DOHH2 (cell line): ENCODE data around the gene CAMTA1.

Experiments
- H3F3A ChIP-seq: fragments of 200-600 bp; sonication (generic), shearing (Covaris generic); 2 replicates; pipeline ENCODE4 v1.6.0; 2016; ENCODE audit warnings: antibody characterized with exemption, mild to moderate bottlenecking; ENCODE audit not compliant: control insufficient read depth, insufficient read depth
- H3K27ac ChIP-seq: fragments of 200-600 bp; sonication (generic); 2 replicates; pipeline ENCODE4 v1.5.1; 2014; ENCODE audit warnings: low read depth, mild to moderate bottlenecking, low read length, moderate library complexity
- H3K27me3 ChIP-seq: fragments of 200-600 bp; sonication (generic); 2 replicates; pipeline ENCODE4 v1.6.1; 2014; ENCODE audit warnings: mild to moderate bottlenecking, low read length, mixed read lengths; ENCODE audit not compliant: control insufficient read depth
- H3K36me3 ChIP-seq: fragments of 200-600 bp; sonication (generic); 2 replicates; pipeline ENCODE4 v1.6.1; 2014; ENCODE audit warnings: mild to moderate bottlenecking, low read length, moderate library complexity, mixed read lengths; ENCODE audit not compliant: control insufficient read depth
- H3K4me1 ChIP-seq: fragments of 200-600 bp; sonication (generic); 2 replicates; pipeline ENCODE4 v1.6.1; 2014; ENCODE audit warnings: mild to moderate bottlenecking, low read length, mixed read lengths; ENCODE audit not compliant: control insufficient read depth
- H3K4me2 ChIP-seq: fragments of 200-600 bp; sonication (generic); 2 replicates; pipeline ENCODE4 v1.6.0; 2014; ENCODE audit warnings: mild to moderate bottlenecking, low read length, moderate library complexity
- H3K4me3 ChIP-seq: fragments of 200-600 bp; sonication (generic); 2 replicates; pipeline ENCODE4 v1.5.1; 2014; ENCODE audit warnings: mild to moderate bottlenecking, low read length, mixed read lengths
- H3K79me2 ChIP-seq: fragments of 200-600 bp; sonication (generic); 2 replicates; pipeline ENCODE4 v1.6.1; 2014; ENCODE audit warnings: mild to moderate bottlenecking, low read length, mixed read lengths; ENCODE audit not compliant: control insufficient read depth
- H3K9me2 ChIP-seq: fragments of 200-600 bp; sonication (generic); replicated peaks from 2 replicates; pipeline ENCODE4 v1.6.1; 2014; ENCODE audit warnings: mild to moderate bottlenecking, low read length, mixed read lengths; ENCODE audit not compliant: control insufficient read depth
- H3K9me3 ChIP-seq: fragments of 200-600 bp; sonication (generic); 2 replicates; pipeline ENCODE4 v1.6.1; 2014; ENCODE audit warnings: antibody characterized with exemption, low read length, mixed read lengths; ENCODE audit not compliant: control insufficient read depth, insufficient read depth
- H4K20me1 ChIP-seq: fragments of 200-600 bp; sonication (generic); 2 replicates; pipeline ENCODE4 v1.6.0; 2014; ENCODE audit warnings: low read depth, mild to moderate bottlenecking, antibody characterized with exemption, low read length, moderate library complexity; ENCODE audit not compliant: control insufficient read depth, insufficient read depth
- EZH2phosphoT487 ChIP-seq: fragments of 200-600 bp; sonication (generic); IDR thresholded peaks from 2 replicates; pipeline ENCODE4 v1.6.1; 2017; ENCODE audit warnings: borderline replicate concordance, mild to moderate bottlenecking, antibody characterized with exemption, low read length, moderate library complexity, mixed read lengths
- TF ChIP-seq, protein P1 (sequence below): fragments of 200-600 bp; sonication (generic); IDR thresholded peaks from one replicate; pipeline ENCODE4 v1.5.1; 2014; ENCODE audit warnings: antibody characterized with exemption, mild to moderate bottlenecking, low read depth, low read length; ENCODE audit not compliant: poor library complexity, severe bottlenecking

CAMTA1 gene

DNA sequence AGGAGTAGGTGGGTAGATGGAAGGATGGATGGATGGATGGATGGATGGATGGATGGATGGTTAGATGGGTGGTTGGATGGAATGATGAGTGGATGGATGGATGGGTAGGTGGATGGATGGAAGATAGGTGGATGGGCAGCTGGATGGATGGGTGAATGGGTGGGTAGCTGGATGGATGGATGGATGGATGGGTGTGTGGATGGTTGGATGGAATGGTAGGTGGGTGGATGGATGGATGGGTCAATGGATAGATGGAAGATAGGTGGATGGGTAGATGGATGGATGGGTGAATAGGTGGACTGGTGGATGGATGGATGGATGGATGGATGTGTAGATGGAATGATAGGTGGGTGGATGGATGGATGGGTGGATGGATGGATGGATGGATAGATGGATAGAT, 821.8 kb downstream of the CAMTA1 start:
- no peaks in the 10 kb centered on the region for H3F3A ChIP-seq
- no peak overlapping the region for H3K4me2 ChIP-seq
- no peak for TF ChIP-seq EZH2phosphoT487
- TF ChIP-seq, protein P1, sequence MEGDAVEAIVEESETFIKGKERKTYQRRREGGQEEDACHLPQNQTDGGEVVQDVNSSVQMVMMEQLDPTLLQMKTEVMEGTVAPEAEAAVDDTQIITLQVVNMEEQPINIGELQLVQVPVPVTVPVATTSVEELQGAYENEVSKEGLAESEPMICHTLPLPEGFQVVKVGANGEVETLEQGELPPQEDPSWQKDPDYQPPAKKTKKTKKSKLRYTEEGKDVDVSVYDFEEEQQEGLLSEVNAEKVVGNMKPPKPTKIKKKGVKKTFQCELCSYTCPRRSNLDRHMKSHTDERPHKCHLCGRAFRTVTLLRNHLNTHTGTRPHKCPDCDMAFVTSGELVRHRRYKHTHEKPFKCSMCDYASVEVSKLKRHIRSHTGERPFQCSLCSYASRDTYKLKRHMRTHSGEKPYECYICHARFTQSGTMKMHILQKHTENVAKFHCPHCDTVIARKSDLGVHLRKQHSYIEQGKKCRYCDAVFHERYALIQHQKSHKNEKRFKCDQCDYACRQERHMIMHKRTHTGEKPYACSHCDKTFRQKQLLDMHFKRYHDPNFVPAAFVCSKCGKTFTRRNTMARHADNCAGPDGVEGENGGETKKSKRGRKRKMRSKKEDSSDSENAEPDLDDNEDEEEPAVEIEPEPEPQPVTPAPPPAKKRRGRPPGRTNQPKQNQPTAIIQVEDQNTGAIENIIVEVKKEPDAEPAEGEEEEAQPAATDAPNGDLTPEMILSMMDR = no peak
- no peaks in the 10 kb centered on the region for H3K36me3 ChIP-seq
- no peaks in the 10 kb centered on the region for H3K4me1 ChIP-seq
- H3K27me3 ChIP-seq = no peaks in the 10 kb centered on the region
- H3K79me2 ChIP-seq = no peaks in the 10 kb centered on the region
- no peak overlapping the region for H3K4me3 ChIP-seq
- no peaks in the 10 kb centered on the region for H4K20me1 ChIP-seq
- H3K9me3 ChIP-seq = no peaks in the 10 kb centered on the region
- H3K9me2 ChIP-seq = no peaks in the 10 kb centered on the region
- H3K27ac ChIP-seq = no peak overlapping the region

DNA sequence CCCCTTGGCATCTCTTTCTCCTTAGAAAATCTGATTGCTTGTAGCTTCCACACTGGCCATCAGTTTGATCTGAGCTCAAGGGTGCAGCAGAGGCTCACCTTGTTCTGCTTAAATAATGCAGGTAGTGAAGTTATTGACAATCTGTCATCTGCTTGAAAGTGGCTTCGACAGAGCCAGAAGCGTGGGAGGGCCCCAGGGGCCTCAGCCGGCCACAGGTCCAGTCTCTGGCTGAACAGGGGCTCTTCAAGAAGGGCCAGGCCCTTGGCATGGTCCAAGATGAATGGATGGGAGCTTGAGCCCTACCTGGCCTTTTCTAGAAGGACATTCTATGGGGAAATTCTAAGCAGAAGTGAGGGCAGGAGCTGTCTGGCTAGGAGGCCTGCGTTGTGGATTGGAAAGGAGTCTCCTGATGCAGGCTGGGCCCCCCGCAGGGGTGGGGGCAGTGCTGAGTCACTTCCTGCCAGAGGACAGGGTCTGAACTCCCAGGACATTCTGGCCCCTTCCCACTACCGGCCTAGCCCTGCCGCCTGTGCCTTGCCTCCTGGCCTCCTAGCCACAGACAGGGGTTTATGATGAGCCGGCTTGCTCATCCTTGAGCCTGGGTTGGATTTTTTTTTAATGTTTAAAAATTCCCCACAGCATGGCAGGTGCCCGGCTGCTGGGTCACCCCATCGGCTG, 823.5 kb downstream of the CAMTA1 start:
- Histone ChIP-seq H3K9me3 (no peaks in the 10 kb centered on the region), H3K27ac (no peak overlapping the region), H4K20me1 (no peaks in the 10 kb centered on the region), H3K4me1 (no peaks in the 10 kb centered on the region), H3F3A (no peaks in the 10 kb centered on the region), H3K4me2 (no peak overlapping the region), H3K79me2 (no peaks in the 10 kb centered on the region), H3K27me3 (no peaks in the 10 kb centered on the region), H3K9me2 (no peaks in the 10 kb centered on the region), H3K36me3 (no peaks in the 10 kb centered on the region), H3K4me3 (no peak overlapping the region)
- TF ChIP-seq EZH2phosphoT487 = no peak
- TF ChIP-seq, protein P1 = no peak

DNA sequence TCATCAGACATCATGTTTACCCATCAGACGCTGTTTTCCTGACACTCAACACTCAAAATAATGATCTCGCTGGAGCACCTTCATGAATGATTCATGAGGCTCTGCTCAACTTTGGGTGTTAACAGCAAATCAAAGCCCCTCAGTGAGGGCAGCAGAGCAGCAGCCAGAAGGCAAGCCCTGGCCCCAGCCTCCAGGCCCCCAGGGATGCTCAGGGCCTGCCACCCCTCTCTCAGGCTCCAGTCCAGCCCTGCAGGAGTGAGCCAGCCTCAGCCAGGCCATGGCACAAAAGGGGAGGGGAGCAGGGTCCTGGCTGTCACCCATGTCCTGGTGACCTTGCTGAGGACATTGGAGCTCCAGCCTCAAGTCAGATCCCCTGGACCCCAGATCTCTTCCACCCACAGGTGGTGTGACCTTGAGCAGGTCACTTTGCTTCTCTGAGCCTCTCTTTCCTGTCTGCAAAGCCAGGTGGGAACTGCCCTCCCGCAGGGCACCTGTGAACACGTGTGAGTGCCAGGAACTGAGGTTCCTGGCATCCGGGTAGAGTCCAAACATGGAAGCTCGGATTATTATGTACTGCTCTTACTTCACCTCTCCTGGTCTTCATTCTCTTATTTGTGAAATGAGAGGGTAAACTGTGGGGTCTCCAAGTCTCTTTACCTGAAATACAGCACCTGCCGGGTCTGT, 824.2 kb downstream of the CAMTA1 start:
- Histone ChIP-seq H3K9me3 (no peaks in the 10 kb centered on the region), H3K9me2 (no peaks in the 10 kb centered on the region), H3K4me3 (no peak overlapping the region), H3K4me1 (no peaks in the 10 kb centered on the region), H3K27me3 (no peaks in the 10 kb centered on the region), H3K4me2 (no peak overlapping the region), H3F3A (no peaks in the 10 kb centered on the region), H4K20me1 (no peaks in the 10 kb centered on the region), H3K27ac (no peak overlapping the region), H3K36me3 (no peaks in the 10 kb centered on the region), H3K79me2 (no peaks in the 10 kb centered on the region)
- TF ChIP-seq, protein P1 = no peak
- TF ChIP-seq EZH2phosphoT487 = no peak
